ENCODE results near the gene C12orf42.
"Not testable (repeated sequence)": the region's sequence is repeated elsewhere in the genome, so short reads cannot be mapped to it uniquely, and the experiment has no call there.

Gene C12orf42

GRCh38 chr12:103494734-103495468 is 867 bp downstream of the C12orf42 start:
- no peak for DNase-seq

GRCh38 chr12:103494051-103494733 is 1.6 kb downstream of the C12orf42 start:
- DNase-seq = no peak

- no peak for DNase-seq
Observed at GRCh38 chr12:103493199-103493598, 2.6 kb downstream of the C12orf42 start.

GRCh38 chr12:103482365-103482764 is 13.4 kb downstream of the C12orf42 start:
- no peak for DNase-seq

DNA sequence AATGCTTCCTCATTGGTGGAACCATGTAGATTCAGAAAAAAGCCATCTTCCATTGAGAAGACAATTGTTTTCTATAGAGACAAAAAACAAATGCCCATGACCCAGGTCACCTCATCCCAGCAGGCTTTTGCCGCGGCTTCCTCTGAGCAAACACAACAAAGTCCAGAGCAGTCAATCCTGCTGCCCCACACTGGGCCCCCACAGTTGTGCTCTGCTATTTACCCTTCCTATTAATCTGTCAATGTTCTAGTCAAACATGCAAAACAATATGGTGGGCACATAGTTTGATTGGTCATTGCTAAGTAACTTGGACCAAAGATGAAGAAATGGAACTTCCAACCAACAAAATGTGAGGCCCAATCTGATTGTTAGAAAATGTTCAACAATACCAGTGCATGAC is 20.7 kb downstream of the C12orf42 start:
- DNase-seq = no peak

DNA sequence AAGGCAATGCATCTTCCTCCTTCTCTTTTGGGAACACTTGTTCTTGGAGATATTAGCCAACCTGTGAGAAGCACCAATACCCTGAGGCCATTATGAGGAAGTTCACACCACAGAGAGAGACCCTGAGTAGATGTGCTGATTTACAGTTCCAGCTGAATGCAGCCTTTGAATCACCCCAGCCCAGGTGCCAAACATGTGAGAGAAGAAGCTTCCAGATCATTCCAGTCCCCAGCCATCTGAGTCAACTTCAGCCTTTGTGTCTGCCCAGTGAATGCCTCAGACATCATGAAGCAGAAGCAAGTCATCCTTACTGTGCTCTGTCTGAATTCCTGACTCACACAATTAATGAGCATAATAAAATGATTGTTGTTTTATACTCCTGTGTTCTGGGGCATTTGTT is 25.1 kb downstream of the C12orf42 start:
- no peak for DNase-seq

GRCh38 chr12:103469719-103470118 is 26.0 kb downstream of the C12orf42 start:
- DNase-seq = no peak

DNA sequence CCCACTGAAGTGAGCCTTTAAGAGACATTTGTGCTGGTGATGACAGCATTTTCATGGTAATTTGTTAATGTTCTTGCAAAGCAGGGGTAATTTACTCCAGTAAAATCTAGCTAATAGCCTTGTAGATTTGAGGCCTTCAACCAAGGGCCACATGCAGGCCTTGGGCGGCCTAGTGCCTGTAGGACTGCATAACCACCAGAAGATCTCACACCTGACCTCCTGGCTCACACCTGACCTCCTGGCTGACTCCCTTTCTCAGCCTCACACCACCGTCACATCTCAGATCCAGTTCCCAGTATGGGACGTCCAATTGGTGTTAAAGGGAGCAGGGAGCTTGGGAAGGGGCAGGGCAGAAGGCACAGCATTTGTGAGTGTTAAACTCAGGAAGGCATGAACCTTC is 26.9 kb downstream of the C12orf42 start:
- DNase-seq = no peak

GRCh38 chr12:103462675-103463074 is 33.1 kb downstream of the C12orf42 start:
- DNase-seq = no peak

GRCh38 chr12:103457471-103457870 is 38.3 kb downstream of the C12orf42 start:
- no peak for DNase-seq

- no peak for DNase-seq
Observed at GRCh38 chr12:103456006-103456405, 39.8 kb downstream of the C12orf42 start.

- no peak for DNase-seq
Observed at GRCh38 chr12:103455020-103455763, 40.6 kb downstream of the C12orf42 start.

- DNase-seq = no peak
Observed at GRCh38 chr12:103444983-103445382, 50.8 kb downstream of the C12orf42 start.

GRCh38 chr12:103442822-103443221 is 52.9 kb downstream of the C12orf42 start:
- DNase-seq = no peak

GRCh38 chr12:103442182-103442555 is 53.6 kb downstream of the C12orf42 start:
- no peak for DNase-seq

DNA sequence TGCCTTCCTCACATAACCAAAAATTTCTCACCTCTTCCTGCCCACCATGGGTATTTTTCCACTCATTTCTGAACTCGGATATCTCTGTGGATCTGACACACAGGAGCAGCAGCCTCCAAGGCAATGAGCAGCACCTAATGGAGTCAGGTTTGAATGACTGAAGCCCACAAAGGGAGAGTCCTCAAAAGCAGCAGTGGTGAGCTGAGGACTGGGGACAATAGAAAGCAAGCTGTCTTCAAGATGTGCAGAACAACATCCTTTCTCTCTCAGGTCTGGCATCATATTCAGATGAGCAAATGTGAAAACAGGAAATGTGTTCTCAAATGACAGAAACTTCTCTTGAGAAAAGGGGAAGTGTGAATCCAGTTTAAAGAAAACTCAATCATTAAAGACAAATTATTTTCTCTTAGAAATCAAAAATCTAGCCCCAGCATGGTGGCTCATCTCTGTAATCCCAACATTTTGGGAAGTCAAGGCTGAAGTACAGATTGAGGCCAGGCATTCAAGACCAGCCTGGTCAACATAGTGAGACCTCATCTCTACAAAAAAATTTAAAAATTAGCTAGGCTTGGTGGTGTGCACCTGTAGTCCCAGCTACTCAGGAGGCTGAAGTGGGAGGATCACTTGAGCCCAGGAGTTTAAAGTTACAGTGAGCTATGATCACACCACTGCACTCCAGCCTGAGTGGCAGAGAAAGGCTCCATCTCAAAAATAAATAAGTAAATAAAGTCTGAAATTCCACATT is 54.2 kb downstream of the C12orf42 start:
- DNase-seq = no peak

DNA sequence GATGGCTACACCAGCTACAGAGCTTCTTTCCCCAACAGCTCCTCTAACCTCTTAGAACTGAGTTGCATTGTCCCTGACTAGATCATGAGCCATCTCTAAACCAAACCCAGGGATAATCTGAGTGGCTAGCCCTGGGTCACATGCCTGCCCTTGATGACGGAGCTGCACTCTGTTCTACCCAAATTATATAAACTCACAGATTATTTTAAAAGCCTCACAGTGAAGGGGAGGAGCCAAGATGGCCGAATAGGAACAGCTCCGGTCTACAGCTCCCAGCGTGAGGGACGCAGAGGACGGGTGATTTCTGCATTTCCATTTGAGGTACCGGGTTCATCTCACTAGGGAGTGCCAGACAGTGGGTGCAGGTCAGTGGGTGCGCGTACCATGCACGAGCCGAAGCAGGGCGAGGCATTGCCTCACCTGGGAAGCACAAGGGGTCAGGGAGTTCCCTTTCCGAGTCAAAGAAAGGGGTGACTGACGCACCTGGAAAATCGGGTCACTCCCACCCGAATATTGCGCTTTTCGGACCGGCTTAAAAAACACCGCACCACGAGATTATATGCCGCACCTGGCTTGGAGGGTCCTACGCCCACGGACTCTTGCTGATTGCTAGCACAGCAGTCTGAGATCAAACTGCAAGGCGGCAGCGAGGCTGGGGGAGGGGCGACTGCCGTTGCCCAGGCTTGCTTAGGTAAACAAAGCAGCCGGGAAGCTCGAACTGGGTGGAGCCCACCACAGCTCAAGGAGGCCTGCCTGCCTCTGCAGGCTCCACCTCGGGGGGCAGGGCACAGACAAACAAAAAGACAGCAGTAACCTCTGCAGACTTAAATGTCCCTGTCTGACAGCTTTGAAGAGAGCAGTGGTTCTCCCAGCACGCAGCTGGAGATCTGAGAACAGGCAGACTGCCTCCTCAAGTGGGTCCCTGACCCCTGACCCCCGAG is 61.3 kb downstream of the C12orf42 start:
- not testable (repeated sequence) for DNase-seq

DNA sequence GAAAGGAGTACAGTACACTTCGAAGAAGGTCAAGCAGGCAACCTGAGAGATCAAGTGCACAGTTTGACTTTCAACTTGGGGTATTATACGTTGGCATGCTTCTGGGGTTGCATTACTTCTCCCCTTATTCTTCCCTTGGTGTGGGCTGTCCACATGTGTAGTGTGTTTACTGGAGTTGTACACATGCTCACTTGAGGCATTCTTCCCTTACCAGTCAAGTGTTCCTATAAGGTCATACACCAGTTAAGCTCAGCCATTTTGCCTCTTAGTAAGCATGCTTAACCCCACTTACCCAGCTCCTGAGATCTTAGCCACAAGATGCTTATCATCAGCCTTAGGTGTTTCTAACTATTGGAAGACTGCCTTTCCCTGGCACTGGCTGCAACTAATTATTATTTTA is 63.8 kb downstream of the C12orf42 start:
- no peak for DNase-seq

DNA sequence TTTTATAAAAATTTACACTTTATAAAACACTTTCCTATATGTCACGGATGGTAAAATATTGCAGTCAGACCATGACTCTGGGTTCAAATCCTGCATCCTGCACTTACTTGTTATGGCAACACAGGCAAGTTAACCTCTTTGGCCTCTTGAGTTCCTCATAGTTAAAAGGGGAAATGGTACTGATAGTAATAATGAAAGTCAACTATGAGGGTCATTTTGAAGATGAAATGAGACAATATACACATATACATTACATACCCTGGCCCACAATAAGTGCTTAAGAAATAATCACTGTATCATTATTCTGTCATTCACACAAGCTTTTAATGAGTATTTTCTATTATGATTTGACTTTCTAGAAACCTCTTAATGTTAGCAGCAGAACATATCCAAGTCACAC is 64.4 kb downstream of the C12orf42 start:
- DNase-seq = no peak

DNA sequence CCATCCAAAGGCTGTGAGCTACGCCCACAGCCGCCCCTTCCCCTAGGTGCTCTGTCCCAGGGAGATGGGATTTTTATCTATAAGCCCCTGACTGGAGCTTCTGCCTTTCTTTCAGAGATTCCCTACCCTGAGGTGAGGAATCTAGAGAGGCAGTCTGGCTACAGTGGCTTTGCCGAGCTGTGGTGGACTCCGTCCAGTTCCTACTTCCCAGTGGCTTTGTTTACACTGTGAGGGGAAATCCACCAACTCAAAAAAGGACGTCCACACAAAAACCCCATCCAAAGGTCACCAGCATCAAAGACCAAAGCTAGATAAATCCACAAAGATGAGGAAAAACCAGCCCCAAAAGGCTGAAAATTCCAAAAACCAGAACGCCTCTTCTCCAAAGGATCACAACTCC is 70.1 kb downstream of the C12orf42 start:
- not testable (repeated sequence) for DNase-seq

DNA sequence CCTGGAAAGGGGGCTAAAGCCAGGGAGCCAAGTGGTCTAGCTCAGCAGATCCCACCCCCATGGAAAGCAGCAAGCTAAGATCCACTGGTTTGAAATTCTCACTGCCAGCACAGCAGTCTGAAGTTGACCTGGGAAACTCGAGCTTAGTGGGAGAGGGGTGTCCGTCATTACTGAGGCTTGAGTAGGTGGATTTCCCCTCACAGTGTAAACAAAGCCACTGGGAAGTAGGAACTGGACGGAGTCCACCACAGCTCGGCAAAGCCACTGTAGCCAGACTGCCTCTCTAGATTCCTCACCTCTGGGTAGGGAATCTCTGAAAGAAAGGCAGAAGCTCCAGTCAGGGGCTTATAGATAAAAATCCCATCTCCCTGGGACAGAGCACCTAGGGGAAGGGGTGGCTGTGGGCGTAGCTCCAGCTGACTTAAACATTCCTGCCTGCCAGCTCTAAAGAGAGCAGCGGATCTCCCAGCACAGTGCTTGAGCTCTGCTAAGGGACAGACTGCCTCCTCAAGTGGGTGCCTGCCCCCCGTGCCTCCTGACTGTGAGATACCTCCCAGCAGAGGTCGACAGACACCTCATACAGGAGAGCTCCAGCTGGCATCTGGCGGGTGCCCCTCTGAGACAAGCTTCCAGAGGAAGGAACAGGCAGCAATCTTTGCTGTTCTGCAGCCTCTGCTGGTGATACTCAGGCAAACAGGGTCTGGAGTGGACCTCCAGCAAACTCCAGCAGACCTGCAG is 70.8 kb downstream of the C12orf42 start:
- not testable (repeated sequence) for DNase-seq
